ENCODE data around the gene INTU. TPM values are rescaled to one million over a fixed set of nuclear protein-coding genes. Genes with fewer than 3 reads are reported as not detected.

INTU gene
- total RNA-seq, 1 experiment from 2014 or later = 4.6 TPM

DNA sequence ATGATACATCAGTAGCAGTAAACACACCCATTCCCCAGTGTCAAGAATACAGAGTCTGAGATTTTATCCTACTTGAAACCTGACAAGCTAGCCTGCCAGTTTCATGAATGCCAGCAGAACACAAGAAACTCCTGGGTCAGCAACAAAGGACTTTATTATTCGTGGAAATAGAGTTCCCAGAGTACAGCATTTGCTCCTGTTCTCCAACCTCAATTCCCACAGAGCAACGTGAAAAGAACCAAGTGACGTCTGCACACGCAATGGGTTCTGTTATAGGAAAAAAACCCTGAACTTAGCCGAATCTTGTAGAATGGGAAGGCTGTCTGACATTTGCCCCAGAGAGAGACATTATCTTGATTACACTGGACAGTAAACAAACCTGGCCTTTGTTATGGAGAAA, 23.3 kb upstream of the INTU start:
- Mint-ChIP-seq H3K27me3 (ENCODE audit: unreplicated experiment) (no peaks in the 10 kb centered on the region), H3K4me1 (ENCODE audit: low read depth, unreplicated experiment) (no peaks in the 10 kb centered on the region), H3K27ac (ENCODE audit: unreplicated experiment) (no peak overlapping the region), H3K36me3 (ENCODE audit: insufficient read depth, unreplicated experiment) (no peaks in the 10 kb centered on the region), H3K4me3 (ENCODE audit: low read depth, unreplicated experiment) (no peak overlapping the region), H3K9me3 (ENCODE audit: low read depth, unreplicated experiment) (no peaks in the 10 kb centered on the region)
- CTCF ChIA-PET = interaction anchor here (0.6 kb wide), 1 partner anchor 117 kb away, joined by 3 read pairs; no protein-coding TSS in a partner anchor
- no TSS peak for BruUV-seq (replicated peaks)
- intact Hi-C loops (cut with micrococcal nuclease; ENCODE audit: unreplicated experiment) = no loop called here
- no peak for TF ChIP-seq CTCF (IDR thresholded peaks at IDR 0.05; ENCODE audit: unreplicated experiment)
- DNase-seq = no peak

DNA sequence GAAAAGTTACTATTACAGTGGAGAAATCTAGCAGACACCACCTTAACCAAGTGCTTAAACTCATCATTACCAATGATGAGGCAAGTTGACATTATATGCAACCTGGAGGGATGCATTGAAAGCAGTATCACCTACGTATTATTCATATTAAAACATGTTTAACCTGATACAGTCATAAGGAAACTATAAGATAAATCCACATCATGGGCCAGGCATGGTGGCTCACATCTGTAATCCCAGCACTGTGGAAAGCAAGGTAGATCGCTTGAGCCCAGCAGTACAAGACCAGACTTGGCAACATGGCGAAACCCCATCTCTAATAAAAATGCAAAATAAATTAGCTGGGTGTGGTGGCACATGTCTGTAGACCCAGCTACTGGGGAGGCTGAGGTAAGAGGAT, 22.3 kb upstream of the INTU start:
- Mint-ChIP-seq H3K4me1 (ENCODE audit: low read depth, unreplicated experiment) (no peaks in the 10 kb centered on the region), H3K27me3 (ENCODE audit: unreplicated experiment) (peaks cover 6% of the 10 kb centered on the region), H3K4me3 (ENCODE audit: low read depth, unreplicated experiment) (no peak overlapping the region), H3K9me3 (ENCODE audit: low read depth, unreplicated experiment) (no peaks in the 10 kb centered on the region), H3K36me3 (ENCODE audit: insufficient read depth, unreplicated experiment) (no peaks in the 10 kb centered on the region), H3K27ac (ENCODE audit: unreplicated experiment) (no peak overlapping the region)
- DNase-seq = no peak
- intact Hi-C loops (cut with micrococcal nuclease; ENCODE audit: unreplicated experiment) = no loop called here
- TF ChIP-seq CTCF (IDR thresholded peaks at IDR 0.05; ENCODE audit: unreplicated experiment) = no peak
- BruUV-seq (replicated peaks) = no TSS peak
- CTCF ChIA-PET = no interaction called here

DNA sequence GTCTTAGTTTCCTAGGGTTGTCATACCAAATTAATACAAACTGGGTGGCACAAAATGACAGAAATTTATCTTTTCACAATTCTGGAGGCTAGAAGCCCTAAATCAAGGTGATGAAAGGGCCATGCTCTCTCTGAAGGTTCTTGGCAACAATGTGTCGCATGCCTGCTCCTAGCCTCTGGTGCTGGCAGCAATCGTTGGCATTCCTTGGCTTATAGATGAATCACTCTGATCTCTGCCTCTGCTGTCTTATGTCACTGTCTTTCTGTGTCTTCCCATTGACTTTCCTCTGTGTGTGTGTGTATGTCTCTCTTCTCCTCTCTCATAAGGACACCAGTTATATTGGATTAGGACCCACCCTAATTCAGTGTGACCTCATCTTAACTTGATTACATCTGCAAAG, 15.9 kb upstream of the INTU start:
- CTCF ChIA-PET = no interaction called here
- peaks cover 42% of the 10 kb centered on the region for H3K27me3 Mint-ChIP-seq (ENCODE audit: unreplicated experiment)
- no peaks in the 10 kb centered on the region for H3K9me3 Mint-ChIP-seq (ENCODE audit: low read depth, unreplicated experiment)
- BruUV-seq (replicated peaks) = no TSS peak
- intact Hi-C loops (cut with micrococcal nuclease; ENCODE audit: unreplicated experiment) = no loop called here
- H3K4me1 Mint-ChIP-seq (ENCODE audit: low read depth, unreplicated experiment) = no peaks in the 10 kb centered on the region
- H3K27ac Mint-ChIP-seq (ENCODE audit: unreplicated experiment) = no peak overlapping the region
- H3K36me3 Mint-ChIP-seq (ENCODE audit: insufficient read depth, unreplicated experiment) = no peaks in the 10 kb centered on the region
- H3K4me3 Mint-ChIP-seq (ENCODE audit: low read depth, unreplicated experiment) = no peak overlapping the region
- no peak for DNase-seq
- TF ChIP-seq CTCF (IDR thresholded peaks at IDR 0.05; ENCODE audit: unreplicated experiment) = no peak

DNA sequence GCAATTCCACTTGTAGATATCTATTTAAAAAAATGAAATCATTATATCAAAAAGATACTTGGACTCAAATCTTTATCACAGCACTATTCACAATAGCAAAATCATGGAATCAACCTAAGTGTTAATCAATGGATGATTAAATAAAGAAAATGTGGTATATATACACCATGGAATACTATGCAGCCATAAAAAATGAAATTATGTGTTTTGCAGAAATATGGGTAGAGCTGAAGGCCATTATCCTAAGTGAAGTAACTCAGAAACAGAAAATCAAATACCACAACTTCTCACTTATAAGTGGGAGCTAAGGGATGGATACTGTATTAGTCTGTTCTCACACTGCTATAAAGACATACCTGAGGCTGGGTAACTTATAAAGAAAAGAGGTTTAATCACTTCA, 14.3 kb upstream of the INTU start:
- no TSS peak for BruUV-seq (replicated peaks)
- Mint-ChIP-seq H3K27me3 (ENCODE audit: unreplicated experiment) (peaks cover 42% of the 10 kb centered on the region), H3K36me3 (ENCODE audit: insufficient read depth, unreplicated experiment) (no peaks in the 10 kb centered on the region), H3K9me3 (ENCODE audit: low read depth, unreplicated experiment) (no peaks in the 10 kb centered on the region), H3K4me1 (ENCODE audit: low read depth, unreplicated experiment) (no peaks in the 10 kb centered on the region), H3K27ac (ENCODE audit: unreplicated experiment) (no peak overlapping the region), H3K4me3 (ENCODE audit: low read depth, unreplicated experiment) (no peak overlapping the region)
- DNase-seq = no peak
- no peak for TF ChIP-seq CTCF (IDR thresholded peaks at IDR 0.05; ENCODE audit: unreplicated experiment)
- intact Hi-C loops (cut with micrococcal nuclease; ENCODE audit: unreplicated experiment) = no loop called here
- CTCF ChIA-PET = no interaction called here

- H3K4me1 Mint-ChIP-seq (ENCODE audit: low read depth, unreplicated experiment) = no peaks in the 10 kb centered on the region
- peak overlapping the region; percentile 65 for H3K4me3 Mint-ChIP-seq (ENCODE audit: low read depth, unreplicated experiment)
- intact Hi-C loops (cut with micrococcal nuclease; ENCODE audit: unreplicated experiment) = no loop called here
- H3K27ac Mint-ChIP-seq (ENCODE audit: unreplicated experiment) = no peak overlapping the region
- BruUV-seq (replicated peaks) = no TSS peak
- no peaks in the 10 kb centered on the region for H3K9me3 Mint-ChIP-seq (ENCODE audit: low read depth, unreplicated experiment)
- no peaks in the 10 kb centered on the region for H3K36me3 Mint-ChIP-seq (ENCODE audit: insufficient read depth, unreplicated experiment)
- CTCF ChIA-PET = interaction anchor here (0.5 to 1.5 kb wide), 6 partner anchors 9 to 224 kb away, joined by 3 to 8 read pairs (median 3); partner anchors contain the start of gene INTU
- peaks cover 16% of the 10 kb centered on the region for H3K27me3 Mint-ChIP-seq (ENCODE audit: unreplicated experiment)
- TF ChIP-seq CTCF (IDR thresholded peaks at IDR 0.05; ENCODE audit: unreplicated experiment) = no peak
- no peak for DNase-seq
These were observed 10.2 kb upstream of the INTU start for GRCh38 chr4:127622621-127622920.
